Psoas muscle (tissue), 8 donors: Measurements from ENCODE around the gene FDXR. TPM values are rescaled to one million over a fixed set of nuclear protein-coding genes. Genes with fewer than 3 reads are reported as not detected.

Experiments used
- ATAC-seq, 4 donors: fragments of 200-7000 bp; cut with Tn5 transposase; one replicate each; pipeline ENCODE4 v1.9.1; 2020; ENCODE audit warnings: moderate library complexity in 3 of 4, mild to moderate bottlenecking in 2 of 4
- DNase-seq, 2 donors: peaks; one replicate each; pipeline ENCODE4 v3.0.0-alpha.2; 2020
- H3K27ac ChIP-seq: fragments of 200-600 bp; one replicate; pipeline ENCODE4 v1.8.0; 2022
- H3K27me3 ChIP-seq, 3 donors: fragments of 200-600 bp in 1 of 3; one replicate each; pipeline versions ENCODE4 v1.6.1 to v1.8.0; 2013 to 2022; ENCODE audit warnings: low read length in 2 of 3, mild to moderate bottlenecking in 2 of 3, moderate library complexity in 1 of 3; ENCODE audit not compliant: insufficient read depth in 3 of 3
- H3K36me3 ChIP-seq, 2 donors: fragments of 200-600 bp in 1 of 2; one replicate each; pipeline versions ENCODE4 v1.6.1 to v1.8.0; 2013 to 2022; ENCODE audit warnings: low read depth in 1 of 2, mild to moderate bottlenecking in 1 of 2, moderate library complexity in 1 of 2; ENCODE audit not compliant: insufficient read depth in 1 of 2
- H3K4me1 ChIP-seq: fragments of 200-600 bp; one replicate; pipeline ENCODE4 v1.8.0; 2022
- H3K4me3 ChIP-seq: fragments of 200-600 bp; one replicate; pipeline ENCODE4 v1.8.0; 2022; ENCODE audit warnings: mild to moderate bottlenecking
- H3K9me3 ChIP-seq: fragments of 200-600 bp; one replicate; pipeline ENCODE4 v1.8.0; 2022
- WGBS, 3 donors: extraction: QIAGEN DNeasy Blood & Tissue Kit; methylation state at CpG; one replicate each; pipeline versions ENCODE4 v1.1.6 to v1.1.7; 2013; 5-methylcytosine and 5-hydroxymethylcytosine counted together
- intact Hi-C, 2 donors: fragments of 100-400 bp; cut with DNase I; formaldehyde crosslinking; loops; one replicate each; pipeline versions ENCODE4 v1.11.0 to v1.14.2; 2022
- polyA plus RNA-seq, 3 donors: library from polyadenylated mRNA; stranded (reverse); fragments of 200-250 nt; gene quantifications; one replicate each; pipeline ENCODE4 v1.2.3, GENCODE V29; 2013
- total RNA-seq, 4 donors: library from RNA; stranded (reverse); fragmentation: NEBNext Ultra II Directional in 2 of 4; extraction: Animal tissue kit (Norgen Biotek cat#: 25700) in 2 of 4; gene quantifications; one replicate each; pipeline versions ENCODE4 v1.2.1 to v1.2.4, GENCODE V29; 2021 to 2023
- TF ChIP-seq, protein P1 (sequence below): fragments of 200-600 bp; IDR thresholded peaks from one replicate; pipeline ENCODE4 v1.8.0; 2022; ENCODE audit warnings: antibody characterized with exemption
- donor health status: healthy with polysubstance abuse.
- donor health status: DM: no; HTN: no; CAD: no; lungs with moderate emphysema.
- donor health status: Bipolar disorder and iron deficiency.
- donor health status: healthy.
- donor health status: DM: yes; HTN: yes; CAD: no.
- donor health status: DM: no; HTN: no; CAD: no.
- donor health status: DM: no; HTN: no; CAD: no.
- donor health status: DM: yes; HTN: yes; CAD: no.

FDXR gene
- total and polyA plus RNA-seq, 7 donors = 3.0 to 7.9 (median 3.7) TPM

DNA sequence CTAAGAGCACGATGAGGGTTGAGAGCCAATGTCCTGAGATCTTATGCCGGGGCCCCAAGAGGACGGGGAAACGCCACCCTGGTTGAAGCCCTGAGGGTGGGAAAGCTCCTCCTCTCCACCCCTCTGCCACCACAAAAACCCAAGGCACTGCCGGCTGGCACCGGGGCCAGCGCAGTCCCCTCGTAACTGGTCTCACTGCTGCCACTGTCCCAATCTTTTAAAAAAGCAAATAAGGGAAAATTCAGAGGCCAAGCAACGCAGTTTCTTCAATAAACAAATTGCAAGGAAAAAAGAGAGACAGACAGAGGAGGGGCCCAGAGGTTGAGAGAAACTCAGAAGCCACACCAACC lies 19.8 kb downstream of the FDXR start:
- no peak for DNase-seq
- TF ChIP-seq, protein P1, sequence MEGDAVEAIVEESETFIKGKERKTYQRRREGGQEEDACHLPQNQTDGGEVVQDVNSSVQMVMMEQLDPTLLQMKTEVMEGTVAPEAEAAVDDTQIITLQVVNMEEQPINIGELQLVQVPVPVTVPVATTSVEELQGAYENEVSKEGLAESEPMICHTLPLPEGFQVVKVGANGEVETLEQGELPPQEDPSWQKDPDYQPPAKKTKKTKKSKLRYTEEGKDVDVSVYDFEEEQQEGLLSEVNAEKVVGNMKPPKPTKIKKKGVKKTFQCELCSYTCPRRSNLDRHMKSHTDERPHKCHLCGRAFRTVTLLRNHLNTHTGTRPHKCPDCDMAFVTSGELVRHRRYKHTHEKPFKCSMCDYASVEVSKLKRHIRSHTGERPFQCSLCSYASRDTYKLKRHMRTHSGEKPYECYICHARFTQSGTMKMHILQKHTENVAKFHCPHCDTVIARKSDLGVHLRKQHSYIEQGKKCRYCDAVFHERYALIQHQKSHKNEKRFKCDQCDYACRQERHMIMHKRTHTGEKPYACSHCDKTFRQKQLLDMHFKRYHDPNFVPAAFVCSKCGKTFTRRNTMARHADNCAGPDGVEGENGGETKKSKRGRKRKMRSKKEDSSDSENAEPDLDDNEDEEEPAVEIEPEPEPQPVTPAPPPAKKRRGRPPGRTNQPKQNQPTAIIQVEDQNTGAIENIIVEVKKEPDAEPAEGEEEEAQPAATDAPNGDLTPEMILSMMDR = no peak
- Histone ChIP-seq H3K4me1 (no peaks in the 10 kb centered on the region), H3K4me3 (no peak overlapping the region), H3K9me3 (no peaks in the 10 kb centered on the region), H3K27me3 (peaks cover 0 to 67% (median 10%) of the 10 kb centered on the region in 3 donors), H3K36me3 (no peaks in the 10 kb centered on the region), H3K27ac (no peak overlapping the region)
- 37 to 39% (median 38%) methylated on average over 9 of the region's 9 CpGs for WGBS, 3 donors
- ATAC-seq = no peak
- intact Hi-C loops = no loop called here

DNA sequence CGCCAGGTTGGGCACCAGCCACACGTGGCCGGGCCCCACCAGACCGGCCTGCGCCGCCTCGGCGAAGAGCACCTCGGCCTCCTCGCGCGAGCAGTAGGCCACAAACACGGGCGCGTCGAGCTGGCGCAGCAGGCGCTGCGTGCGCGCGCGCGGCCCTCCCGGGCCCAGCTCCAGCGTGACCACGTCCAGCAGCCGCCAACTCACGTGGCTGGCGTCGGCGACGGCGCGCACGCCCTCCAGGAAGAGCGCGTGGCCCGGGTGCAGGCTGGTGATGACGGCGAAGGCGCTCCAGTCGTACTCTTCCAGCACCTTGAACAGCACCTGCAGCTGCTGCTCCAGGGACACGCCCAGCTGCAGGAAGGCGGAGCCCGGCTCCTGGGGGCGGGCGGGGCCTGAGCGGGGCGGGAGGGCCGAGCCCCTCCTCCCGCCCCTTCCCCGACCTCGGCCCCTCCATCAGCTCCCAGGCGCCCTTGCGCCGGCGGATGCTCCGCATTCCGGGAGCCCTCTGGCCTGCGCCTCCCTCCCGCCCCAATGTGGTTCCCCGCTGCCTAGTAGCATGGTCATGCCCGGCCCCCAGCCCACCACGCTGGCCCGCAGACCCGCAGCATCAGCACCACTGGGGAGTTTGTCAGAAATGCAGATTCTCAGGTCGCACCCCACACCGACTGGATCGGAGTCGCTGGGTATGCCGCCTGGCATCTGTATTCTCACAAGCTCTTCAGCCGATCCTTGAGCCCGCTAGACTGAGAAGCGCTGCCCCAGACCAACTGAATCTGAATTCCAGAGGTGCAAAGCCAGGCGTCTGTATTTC lies 20.4 kb downstream of the FDXR start:
- Histone ChIP-seq H3K27ac (no peak overlapping the region), H3K36me3 (no peaks in the 10 kb centered on the region), H3K27me3 (peaks cover 0 to 62% (median 8%) of the 10 kb centered on the region in 3 donors), H3K4me3 (no peak overlapping the region), H3K4me1 (no peaks in the 10 kb centered on the region), H3K9me3 (no peaks in the 10 kb centered on the region)
- intact Hi-C loops = no loop called here
- no peak for DNase-seq
- TF ChIP-seq, protein P1 = no peak
- 12 to 19% (median 12%) methylated on average over 54 to 76 of the region's 76 CpGs for WGBS, 3 donors
- ATAC-seq = peak in 1 of 4 donors; percentile 15

DNA sequence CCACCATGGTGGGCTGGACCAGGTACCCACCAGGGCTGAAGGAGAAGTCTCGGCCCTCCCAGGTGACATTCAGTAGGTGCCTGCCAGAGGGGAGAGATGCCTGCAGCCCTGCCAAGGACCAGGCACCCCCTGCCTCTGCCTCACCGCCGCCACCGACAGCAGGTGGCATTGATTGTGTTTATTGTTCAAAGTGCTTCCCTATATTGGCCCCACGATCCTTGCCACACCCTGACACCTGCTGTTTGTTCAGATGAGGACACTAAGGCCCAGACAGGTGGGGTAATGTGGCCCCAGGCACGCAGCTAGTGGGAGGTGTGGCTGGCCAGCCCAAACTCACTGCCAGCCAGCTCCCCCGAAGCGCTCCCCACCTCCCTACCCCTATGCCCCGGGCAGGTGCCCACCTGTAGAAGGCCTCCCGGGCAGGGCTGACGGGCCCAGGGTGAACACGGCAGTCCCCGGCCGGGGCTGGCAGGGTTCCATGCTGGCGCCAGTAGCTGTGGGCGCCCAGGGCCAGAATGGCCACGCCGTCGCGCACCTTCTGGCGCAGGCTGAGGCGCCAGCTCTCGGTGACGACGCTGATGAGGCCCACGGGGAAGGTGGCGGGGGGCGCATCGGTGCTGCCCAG lies 21.1 kb downstream of the FDXR start:
- 47 to 61% (median 53%) methylated on average over 17 to 29 of the region's 29 CpGs for WGBS, 3 donors
- Histone ChIP-seq H3K4me1 (no peaks in the 10 kb centered on the region), H3K27ac (no peak overlapping the region), H3K4me3 (no peak overlapping the region), H3K36me3 (no peaks in the 10 kb centered on the region), H3K9me3 (no peaks in the 10 kb centered on the region), H3K27me3 (peaks cover 0 to 55% (median 8%) of the 10 kb centered on the region in 3 donors)
- TF ChIP-seq, protein P1 = no peak
- ATAC-seq (no peak), DNase-seq (no peak)
- intact Hi-C loops = no loop called here

DNA sequence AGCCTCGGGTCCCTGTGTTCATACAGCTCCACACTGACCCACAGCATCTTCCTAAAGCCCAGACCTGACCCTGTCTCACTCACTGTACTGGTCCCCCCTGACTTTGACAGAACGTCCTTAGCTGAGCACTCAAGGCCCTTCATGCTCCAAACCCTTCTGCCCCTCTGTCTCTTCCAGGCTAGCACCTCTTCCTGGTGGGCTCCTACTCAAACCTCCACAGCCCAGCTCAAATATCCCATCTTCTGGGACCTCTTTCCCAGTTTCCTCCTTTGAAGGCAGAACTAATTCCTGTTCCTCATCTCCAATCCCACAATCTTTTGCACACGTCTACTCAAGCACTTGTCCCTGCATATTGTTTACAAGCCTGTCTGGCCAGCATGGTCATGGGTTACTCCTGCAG lies 21.9 kb downstream of the FDXR start:
- ATAC-seq = no peak
- DNase-seq = no peak
- H3K36me3 ChIP-seq = no peaks in the 10 kb centered on the region
- 50 to 67% (median 65%) methylated on average over 3 of the region's 3 CpGs for WGBS, 3 donors
- TF ChIP-seq, protein P1 = no peak
- H3K27me3 ChIP-seq = peaks cover 0 to 55% (median 8%) of the 10 kb centered on the region in 3 donors
- H3K4me1 ChIP-seq = no peaks in the 10 kb centered on the region
- no peaks in the 10 kb centered on the region for H3K9me3 ChIP-seq
- intact Hi-C loops = no loop called here
- H3K27ac ChIP-seq = no peak overlapping the region
- no peak overlapping the region for H3K4me3 ChIP-seq
